HG02840 (cell line): Measurements from ENCODE around the gene CYP27C1.
A peak's percentile ranks its signal among the peaks of the same experiment; 100 is the strongest.
"Not testable (repeated sequence)": the region's sequence is repeated elsewhere in the genome, so short reads cannot be mapped to it uniquely, and the experiment has no call there.

Source experiments
- ATAC-seq: cut with Tn5 transposase; IDR thresholded peaks from one replicate; pipeline ENCODE4 v1.9.1; 2021; ENCODE audit warnings: mild to moderate bottlenecking, moderate library complexity, moderate number of reproducible peaks; ENCODE audit not compliant: unreplicated experiment, low FRiP score

CYP27C1 gene

DNA sequence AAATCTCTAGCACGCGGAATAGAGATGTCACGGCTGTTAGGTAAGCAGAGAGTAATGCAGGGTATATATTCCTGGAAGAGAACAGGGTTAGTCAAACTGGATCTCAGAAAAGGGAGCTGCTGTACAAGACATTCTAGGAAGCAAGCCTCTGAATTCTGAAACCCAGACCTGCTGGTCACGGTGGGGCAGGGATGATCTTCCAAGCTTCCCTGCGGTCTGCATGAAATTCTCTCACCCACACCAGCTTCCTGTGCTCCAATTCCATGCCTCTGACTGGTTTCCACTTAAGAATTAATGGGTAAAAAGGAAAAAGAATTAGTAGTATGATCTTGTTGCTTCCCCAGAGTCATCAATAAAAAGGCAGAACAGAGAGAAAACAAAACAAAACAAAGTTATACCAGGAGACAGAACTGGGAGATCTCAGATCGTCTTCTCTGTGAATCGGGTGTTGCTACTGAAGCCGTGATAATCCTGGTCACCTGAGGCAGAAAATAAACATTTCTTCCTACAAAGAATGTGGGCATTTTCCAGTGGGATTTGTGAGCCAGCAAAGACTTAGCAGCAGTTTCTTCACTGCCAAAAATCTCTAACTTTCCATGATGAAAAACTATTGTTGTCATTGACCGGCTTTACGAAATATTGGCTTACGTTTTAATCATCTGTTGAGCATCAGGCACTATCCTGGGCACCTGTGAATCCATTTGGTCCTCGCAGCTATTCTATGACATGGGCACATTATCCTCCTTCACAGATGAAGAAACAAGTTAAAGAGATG lies 5.3 kb upstream of the CYP27C1 start:
- no peak for ATAC-seq

DNA sequence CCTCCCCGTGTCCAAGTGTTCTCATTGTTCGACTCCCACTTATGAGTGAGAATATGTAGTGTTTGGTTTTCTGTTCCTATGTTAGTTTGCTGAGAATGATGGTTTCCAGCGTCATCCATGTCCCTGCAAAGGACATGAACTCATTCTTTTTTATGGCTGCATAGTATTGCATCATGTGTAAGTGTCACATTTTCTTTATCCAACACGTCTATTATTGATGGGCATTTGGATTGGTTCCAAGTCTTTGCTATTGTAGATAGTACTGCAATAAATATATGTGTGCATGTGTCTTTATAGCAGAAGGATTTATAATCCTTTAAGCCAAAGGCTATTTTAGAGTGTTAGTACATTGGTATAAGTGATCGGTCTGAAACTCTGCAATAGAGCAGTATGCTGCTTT lies 4.0 kb upstream of the CYP27C1 start:
- ATAC-seq = not testable (repeated sequence)

DNA sequence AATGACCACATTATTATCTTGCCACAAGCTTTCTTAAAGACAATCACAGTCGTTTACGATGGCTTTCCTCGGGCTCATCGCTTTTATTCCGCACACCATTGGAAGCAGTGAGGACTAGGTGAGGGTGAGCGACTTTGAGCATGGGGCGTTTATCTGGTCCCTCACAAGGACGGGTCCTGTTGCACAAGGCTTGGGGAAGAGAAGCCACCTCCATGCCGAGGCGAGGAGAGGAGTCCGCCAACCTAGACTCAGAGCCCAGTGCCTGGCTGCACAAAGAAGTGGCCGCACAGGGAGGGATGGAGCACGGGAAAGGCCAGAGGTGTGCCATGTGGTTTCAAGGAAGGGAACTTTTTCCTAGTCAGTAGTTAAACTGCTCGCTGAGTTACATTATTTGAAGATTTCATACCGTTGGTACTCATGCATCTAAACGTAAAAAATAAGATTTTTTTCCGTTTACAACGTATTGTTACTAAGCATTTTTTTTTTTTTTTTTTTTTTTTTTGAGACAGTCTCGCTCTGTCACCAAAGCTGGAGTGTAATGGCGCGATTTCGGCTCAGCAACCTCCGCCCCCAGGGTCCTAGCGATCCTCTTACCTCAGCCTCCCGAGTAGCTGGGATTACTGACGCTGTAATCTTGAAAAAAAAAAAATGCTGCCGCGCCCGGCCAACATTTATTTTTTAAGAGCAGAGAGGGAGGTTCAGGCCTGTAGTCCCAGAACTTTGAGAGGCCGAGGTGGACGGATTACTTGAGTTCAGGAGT lies 849 bp upstream of the CYP27C1 start:
- no peak for ATAC-seq

DNA sequence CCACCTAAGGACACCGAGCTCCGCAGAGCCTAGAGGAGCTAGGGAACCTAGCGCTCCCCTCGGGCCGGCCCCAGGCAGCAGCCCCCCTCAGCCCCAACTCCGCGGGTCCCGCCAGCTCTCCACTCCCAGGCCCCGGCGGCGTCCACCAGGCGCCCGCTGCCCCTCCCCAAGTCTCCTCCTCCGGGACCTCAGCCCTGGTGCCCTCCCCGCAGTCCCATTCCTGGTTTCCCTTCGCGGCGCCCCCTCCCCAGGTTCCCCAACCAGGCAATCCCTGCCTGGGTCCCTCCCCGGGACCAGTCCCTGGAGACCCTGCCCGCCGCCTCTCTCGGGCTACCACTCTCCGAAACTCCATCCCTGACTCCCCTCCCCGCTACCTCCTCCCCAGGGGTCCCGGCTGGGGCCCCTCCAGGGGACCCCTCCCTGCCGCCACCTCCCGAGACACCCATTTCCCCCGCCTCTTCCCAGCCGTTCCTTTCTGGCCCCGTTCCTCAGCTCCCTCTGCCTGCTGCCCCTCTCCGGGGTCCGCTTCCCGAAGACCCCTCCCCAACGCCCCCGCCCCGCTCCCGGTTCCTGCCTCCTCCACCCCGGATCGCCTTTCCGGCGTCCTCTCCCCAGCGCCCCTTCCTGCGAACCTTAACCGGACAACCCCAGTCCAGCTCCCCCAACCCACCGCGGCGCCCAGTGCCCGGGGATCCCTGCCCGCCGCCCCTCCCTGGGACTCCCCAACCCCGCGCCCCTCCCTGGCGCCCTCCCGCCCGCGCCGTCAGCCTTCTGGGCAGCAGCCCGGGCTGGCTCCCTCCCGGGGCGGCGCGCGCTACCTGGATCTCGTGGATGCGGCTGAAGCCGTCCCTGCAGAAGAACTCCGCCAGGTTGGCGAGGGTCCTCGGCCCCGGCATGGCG lies 678 bp downstream of the CYP27C1 start:
- no peak for ATAC-seq

DNA sequence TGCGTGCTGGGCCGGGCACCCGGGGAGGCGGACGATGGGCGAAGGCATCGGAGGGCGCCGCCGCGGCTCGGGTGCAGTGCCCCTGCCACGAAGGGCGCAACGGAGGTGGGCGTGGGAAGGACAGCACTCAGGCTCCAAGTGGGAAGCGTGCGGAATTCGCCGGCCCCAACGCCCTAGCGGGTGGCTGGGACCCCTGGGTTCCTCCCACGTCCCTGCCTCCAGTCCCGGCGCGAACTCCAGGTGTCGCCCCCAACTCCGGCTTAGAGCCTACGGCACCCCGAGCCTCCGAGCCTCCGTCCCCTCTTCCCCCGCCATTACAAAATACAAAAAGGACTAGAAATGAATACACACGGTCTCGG lies 1.3 kb downstream of the CYP27C1 start:
- ATAC-seq = no peak

DNA sequence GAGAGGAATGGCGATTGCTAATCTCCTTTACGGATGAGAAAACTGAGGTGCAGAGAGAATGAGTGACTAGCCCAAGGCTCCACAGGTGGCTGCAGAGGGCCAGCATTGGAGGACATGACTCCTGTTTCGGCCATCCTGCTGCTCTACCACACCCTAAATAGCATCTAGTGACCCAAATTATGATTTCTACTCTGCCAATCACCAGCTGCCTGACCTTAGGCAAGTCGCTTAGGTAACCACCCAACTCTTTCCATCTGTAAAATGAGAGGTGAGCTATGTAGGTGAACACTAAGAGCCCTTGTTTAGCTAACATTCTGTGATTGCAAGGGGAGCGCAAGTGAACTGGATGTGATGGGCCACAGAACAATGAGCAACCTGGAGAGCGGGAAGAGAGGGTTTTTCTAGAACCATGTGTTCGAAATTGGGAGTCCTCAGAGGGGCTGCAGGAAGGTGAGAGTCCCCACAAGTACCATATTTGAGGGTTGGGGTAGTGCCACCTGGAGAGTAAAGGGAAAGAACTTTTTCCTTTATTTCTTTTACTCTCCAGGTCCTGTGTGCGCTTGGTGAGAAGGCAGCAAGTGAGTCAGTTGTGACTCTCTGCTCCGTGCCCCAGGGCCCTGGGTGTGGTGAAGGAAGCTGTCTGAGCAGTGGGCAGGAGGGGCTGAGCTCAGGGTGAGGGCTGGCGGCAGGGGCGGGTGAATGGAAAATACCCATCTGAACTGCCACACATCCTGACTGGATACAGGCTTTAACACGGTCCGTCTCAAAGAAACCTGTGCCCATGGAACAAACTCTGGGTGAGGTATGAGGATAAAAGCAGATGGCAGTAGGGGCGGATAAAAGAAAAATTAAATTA lies 2.4 kb downstream of the CYP27C1 start:
- ATAC-seq = no peak

DNA sequence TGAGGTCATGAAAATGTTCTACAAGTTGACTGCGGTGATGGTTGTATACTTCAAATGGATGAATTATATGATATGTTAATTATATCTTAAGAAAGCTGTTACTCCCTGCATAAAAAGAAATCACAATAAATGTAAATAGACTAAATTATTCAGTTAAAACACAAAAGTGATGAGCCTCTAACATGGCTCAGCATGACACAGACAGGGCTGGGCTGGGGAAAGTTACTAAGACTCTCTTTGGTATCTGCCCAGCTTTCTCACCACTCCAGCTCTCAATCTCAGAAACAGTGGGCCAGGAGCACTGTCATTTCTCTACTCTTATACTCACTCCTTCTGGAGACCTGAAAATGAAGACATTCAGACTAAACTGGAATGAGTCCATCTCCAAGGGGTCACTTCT lies 3.5 kb downstream of the CYP27C1 start:
- ATAC-seq = no peak

DNA sequence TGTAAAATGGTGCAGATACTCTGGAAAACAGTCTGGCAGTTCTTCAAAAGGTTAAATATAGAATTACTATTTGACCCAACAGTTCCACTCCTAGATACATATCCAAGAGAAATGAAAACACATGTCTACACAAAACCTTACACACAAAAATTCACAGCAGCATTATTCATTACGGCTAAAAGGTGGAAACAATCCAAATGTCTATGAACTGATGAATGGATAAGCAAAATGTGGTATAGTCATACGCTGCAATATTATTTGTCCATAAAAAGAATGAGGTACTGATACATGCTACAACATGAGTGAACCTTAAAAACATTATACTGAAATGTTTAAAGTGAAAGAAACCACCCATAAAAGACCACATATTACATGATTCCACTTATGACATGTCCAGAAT lies 4.0 kb downstream of the CYP27C1 start:
- ATAC-seq = no peak

DNA sequence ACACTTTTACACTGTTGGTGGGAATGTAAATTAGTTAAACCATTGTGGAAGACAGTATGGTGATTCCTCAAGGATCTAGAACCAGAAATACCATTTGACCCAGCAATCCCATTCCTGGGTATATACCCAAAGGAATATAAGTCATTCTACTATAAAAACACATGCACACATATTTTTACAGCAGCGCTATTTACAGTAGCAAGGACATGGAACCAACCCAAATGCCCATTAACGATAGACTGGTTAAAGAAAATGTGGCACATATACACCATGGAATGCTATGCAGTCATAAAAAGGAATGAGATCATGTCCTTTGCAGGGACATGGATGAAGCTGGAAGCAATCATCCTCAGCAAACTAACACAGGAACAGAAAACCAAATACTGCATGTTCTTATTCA lies 5.9 kb downstream of the CYP27C1 start:
- ATAC-seq = not testable (repeated sequence)

DNA sequence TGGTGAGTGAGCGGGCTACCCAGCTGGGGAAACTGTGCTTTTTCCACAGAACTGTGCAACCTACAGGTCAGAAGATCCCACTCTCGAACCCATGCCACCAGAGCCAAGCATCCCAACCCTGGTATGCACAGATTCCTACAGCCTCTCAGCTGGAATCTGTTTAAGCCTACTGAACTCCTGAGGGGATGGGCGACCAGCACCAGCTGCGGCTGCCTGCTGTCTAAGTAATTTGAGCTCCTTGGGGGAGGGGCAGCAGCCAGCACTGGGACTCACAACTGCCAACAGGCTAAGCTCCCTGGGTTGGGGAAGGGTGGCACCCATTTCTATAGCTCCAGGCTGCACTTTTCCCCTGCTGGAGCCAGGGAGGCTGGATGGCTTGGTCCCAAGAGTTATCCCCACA lies 11.8 kb downstream of the CYP27C1 start:
- ATAC-seq = no peak

DNA sequence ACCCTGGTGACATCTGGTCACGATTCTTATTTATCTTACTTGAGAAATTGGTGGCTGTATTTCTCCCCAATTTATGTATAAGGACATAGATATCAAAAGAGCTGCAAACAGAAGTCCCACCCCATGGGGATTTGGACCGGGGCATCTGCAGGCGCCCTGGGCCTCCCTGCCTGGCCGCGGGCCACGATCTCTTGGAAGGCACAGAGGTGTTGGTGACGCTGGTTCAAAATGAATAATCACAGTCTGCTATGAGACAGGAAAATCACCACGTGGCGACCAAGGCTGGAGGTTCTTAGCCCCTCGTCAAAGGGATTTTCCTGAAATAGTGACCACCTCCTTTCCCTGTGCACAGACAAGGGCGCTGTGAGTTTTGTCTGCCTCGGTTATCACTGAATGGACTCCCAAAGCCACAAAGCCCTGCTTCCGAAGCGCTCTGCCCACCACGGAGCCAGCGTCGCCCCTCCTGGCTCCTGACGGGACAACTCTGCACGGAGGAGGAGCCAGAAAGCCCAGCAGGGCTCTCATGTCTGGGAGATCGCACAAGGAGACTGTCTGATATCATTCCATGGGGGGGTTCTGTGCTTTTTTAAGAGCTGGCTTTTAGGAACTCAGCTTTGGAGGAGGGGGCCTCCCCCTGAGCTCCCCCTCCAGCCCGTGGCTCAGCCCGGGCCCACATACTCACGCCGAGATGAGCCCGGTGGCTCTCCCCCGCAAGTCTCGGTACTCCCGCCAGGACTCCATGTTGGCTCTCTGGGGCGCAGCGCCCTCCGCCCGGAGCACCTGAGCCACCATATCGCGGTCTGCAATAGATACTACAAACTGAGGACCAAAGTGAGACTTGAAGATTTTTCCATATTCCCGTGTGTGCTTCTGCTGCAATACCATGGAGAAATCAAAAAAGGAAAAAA lies 14.6 kb downstream of the CYP27C1 start:
- no peak for ATAC-seq

DNA sequence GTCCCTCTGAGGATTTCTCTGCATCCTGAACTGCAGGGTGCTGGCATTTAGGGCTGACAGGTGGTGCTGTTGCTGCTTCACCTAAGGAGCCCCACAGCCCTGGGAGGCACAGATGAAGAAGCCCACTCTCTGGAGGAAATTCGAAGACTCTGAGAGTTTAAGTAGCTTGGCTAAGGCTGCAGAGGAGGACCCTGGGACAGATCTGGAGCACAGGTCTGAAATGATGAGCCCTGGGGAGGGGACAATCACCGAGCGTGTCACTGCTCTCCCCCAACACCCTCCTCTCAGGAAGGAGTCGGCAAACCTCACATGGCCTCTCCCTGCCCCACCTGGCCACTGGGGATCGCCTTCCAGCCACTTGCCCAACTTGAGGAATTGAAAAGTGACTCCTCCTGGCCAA lies 18.6 kb downstream of the CYP27C1 start:
- no peak for ATAC-seq

DNA sequence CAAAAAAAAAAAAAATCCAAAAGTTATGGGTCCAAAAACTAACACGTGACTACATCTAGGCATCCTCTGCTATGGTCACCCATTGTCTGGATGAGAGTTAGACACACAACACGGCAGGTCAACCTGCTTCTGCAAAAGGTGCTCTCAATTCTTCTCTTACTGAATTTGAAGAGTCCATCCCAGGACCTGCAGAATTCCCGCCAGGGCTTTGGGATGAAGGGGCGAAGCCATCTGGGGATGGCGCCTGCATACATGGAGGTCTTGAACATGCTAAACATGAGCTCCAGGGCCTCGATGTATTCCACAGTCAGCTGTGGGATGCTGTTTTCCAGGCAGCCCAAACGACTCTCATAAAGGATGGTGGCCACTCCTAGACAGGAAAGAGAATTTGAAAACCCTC lies 19.1 kb downstream of the CYP27C1 start:
- no peak for ATAC-seq

DNA sequence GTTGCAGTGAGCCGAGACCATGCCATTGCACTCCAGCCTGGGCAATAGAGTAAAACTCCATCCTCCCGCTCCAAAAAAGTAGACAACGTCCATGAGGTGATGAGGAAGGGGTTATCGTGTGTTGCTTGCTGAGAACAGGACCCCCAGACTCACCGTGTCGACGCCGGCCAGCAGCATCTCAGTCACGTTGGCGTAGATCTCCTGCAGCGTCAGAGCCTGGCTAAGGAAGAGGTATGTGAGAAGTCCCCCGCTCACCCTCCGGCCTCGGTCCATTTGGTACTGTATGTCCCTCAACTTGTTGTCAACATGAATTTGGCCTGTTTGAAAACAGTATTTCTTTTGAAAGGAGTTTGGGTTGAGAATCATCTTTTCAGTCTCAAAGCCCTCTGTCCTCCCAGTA lies 20.9 kb downstream of the CYP27C1 start:
- ATAC-seq = no peak

DNA sequence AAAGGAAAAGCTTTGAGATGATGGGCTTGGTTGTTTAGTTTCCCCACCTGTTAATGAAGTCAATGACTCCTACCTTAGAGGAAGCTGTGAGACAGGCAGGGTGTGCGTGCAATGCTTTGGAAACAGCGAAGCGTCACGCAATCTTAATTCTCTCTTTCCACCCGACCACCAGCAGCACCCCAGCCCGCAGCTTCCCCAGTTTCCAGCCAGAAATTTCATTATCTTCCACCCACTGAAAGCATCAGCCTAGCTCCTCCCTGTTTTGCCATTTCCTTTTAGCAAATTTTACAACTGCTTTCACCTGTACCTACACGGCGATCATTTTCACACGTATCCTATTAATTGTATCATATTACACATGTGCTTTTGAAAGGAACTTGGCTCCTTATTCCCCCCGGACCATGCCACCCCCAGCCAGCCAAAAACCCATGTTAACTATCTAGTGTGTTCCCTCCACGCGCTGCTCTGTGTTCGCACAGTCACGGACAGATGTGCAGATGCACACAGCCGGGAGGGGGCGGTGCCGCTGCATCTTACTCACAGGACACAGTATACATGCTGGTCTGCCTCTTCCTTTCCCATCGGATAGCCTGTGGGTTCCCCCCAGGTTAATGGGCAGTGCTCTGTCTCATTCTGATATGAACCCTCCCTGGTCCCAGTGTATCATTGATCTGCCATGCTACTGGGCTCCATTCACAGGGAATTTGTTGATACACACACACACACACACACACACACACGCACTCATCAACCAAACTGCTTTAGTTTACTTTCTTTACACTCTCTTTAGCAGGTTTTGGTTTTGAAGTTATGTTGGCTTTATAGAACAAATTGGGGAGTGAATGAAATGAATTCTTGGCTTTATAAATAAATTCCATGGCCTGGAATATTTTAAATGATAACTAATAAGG lies 22.4 kb downstream of the CYP27C1 start:
- ATAC-seq = peak; percentile 67

DNA sequence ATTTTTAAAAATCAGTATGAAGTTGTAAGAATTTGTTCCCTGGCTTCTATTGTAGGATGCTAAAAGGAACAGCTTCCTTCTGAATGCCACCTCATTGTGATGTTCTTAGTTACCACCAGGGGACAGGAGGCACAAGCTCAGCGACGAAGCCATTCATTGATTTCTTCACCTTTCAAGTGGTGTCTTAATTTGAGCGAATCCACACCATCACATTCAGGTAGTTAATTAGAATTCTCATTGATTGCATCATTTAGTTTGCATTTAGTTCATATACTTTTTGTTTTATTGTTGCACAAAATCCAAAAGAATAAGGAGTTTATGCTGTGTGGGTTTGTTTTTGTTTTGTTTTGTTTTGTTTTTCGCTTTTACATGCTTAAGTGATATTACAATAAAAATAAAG lies 23.1 kb downstream of the CYP27C1 start:
- ATAC-seq = no peak

DNA sequence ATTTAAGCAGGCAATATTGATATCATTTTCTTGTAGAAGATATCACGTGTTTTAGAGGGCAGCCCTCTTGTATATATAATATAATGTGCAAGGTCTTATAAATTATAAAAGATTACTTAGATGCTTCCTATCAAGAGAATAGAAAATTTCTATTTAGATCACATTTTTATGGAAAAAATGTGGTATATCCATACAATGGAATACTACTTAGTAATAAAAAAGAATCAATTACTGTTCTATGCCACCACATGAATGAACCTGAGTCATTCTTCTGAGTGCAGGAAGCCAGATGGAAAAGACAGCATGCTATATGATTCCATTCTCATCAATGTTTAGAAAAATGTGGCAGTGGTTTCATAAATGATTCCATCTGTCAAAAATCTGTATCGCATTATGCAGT lies 23.6 kb downstream of the CYP27C1 start:
- ATAC-seq = no peak
